ENCODE measurements around the gene NBEAL1.
"Not testable (repeated sequence)": the region's sequence is repeated elsewhere in the genome, so short reads cannot be mapped to it uniquely, and the experiment has no call there.

NBEAL1 gene

DNA sequence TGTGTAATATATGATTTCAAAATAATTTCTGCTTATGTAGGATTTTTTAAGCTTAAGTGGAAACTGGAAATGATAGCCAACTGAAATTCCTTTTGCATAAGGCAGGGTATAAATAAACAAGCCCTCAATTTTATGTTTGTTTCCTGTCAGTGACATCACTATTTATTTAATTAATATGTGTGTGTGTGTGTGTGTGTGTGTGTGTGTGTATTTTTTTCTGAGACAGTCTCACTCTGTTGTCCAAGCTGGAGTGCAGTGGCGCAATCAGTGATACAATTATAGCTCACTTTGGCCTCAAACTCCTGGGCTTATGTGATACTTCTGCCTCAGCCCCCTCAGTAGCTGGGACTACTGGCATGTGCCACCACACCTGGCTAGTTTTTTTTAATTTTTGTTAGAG, 194.9 kb downstream of the NBEAL1 start:
- no peak for DNase-seq (ENCODE audit: low read depth in 2 of 2, low spot score in 1 of 2)

DNA sequence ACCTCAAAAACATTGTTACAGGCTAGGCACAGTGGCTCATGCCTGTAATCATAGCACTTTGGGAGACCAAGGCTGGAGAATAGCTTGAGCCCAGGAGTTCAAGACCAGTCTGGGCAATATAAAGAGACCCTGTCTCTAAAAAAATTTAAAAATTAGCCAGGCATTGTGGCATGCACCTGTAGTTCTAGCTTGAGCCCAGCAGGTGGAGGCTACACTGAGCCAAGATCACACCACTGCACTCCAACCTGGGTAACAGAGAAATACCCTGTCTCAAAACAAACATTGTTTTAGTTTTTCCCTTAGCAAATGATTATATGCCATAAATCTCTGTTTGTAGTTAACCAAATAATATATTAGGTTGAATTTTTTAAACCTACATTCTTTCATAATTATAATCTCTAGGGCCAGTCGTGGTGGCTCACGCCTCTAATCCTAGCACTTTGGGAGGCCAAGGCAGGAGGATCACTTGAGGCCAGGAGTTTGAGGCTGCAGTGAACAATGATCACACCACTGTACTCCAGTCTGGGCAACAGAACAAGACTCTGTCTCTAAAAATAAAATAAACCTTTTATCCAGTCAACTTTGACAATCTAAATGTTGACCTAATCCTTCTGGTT, 210.9 kb downstream of the NBEAL1 start:
- no peak for DNase-seq (ENCODE audit: low read depth in 2 of 2, low spot score in 1 of 2)

DNA sequence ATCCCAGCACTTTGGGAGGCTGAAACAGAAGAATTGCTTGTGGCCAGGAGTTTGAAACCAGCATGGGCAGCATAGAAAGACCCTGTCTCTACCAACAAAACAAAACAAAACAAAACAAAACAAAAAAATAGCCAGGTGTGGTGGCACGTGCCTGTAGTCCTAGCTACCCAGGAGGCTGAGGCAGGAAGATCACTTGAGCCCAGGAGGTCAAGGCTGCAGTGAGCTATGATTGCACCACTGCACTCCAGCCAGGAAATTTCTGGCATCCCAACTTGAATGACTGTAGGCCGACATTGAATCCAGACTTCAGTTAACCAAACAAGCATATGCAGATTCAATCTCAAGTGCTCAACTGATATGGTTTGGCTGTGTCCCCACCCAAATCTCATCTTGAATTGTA, 215.0 kb downstream of the NBEAL1 start:
- not testable (repeated sequence) for DNase-seq (ENCODE audit: low read depth in 2 of 2, low spot score in 1 of 2)

DNA sequence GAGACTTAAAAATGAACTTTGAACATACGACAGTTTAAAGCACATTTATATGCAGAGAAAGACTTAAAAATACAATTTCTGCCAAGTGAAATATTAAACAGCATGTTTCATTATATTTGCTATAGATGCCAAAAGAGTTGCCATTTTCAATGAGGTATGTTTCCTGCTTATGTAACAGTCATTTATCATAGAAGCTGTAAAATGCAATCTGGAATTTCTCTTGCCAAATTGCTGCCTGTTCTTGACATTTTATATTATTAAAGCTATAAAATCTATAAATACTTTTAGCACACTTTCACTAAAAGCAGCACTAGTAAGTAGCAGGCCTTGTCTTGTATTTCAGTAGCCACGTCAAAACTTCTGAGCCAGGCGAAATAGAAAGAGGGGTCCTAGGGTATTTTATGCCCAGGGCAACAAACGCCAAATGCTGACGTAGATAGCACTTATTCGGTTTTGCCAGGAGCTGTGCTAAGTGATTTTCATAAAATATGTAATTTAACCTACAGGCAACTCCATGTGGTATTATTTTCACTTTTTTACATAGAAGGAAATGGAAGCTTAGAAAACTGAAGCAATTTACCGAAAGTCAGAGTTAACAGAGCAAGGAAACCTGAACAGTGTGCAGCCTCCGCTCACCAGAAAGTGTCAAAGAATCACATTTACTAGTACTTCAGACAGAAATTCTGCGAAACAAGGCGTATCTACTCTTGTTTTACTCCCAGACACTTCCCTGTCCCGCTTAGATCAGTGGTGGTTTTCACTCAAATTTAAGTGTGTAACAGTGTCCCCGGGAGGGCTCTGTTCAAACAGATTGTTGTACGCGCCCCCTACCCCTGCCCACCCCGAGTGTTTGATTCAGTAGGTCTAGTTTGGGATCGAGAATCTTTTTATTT, 222.9 kb downstream of the NBEAL1 start:
- DNase-seq (ENCODE audit: low read depth in 2 of 2, low spot score in 1 of 2): no peak

DNA sequence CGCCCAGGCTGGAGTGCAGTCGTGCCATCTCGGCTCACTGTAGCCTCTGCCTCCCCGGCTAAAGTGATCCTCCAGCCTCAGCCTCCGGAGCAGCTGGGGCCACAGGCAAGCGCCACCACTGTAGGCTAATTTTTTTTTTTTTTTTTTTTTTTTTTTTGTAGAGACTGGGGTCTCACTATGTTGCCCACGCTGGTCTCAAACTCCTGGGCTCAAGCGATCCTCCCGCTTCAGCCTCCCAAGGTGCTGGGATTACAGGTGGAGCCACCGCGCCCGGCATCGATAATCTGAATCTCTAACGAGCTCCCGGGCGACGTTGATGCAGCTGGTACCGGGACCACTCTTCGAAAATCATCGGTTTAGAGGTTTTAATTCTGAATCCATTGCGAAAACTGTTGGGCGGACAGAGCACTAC, 223.6 kb downstream of the NBEAL1 start:
- DNase-seq (ENCODE audit: low read depth in 2 of 2, low spot score in 1 of 2): no peak

DNA sequence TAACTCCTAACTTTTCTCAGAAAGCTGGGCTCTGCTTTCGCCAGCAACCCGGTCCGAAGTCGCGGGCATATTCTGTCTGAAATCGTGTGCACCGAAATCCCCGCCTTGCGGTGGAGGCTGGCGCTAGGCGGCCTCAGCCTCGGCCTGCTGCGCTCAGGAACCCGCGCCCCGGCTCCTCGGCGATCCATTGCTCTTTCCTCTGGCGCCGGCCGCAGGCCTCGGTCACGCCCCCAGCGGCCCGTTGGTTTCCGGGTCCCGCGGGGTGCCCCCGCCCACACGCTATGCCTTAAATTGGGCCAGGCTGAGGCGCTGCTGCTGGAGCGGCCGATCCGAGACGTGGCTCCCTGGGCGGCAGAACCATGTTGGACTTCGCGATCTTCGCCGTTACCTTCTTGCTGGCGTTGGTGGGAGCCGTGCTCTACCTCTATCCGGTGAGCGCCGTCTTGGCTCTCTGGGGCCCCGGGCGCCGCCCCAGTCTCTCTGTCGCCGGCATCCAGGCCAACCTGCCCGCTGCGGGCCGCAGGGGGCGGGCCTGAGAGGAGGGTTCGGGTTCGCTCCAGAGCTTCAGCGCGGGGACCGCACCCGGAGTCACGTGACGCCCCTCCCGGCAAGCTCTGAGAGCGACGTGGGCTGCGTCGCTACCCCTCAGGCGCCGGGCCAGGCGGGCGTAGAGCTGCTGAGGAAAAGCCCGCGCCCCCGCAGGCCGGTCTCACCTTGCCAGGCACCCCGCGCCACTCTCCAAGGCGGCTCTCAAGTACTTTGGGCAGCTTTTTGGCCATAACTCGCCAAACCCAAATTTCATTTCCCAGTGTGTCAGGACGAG, 224.2 kb downstream of the NBEAL1 start, which contains the start of gene CYP20A1:
TSS of gene CYP20A1 (plus strand) at position 315 of the 823 bp plus-strand sequence. CDS start at position 360, 45 bp downstream.
- DNase-seq (ENCODE audit: low read depth in 2 of 2, low spot score in 1 of 2): peak; percentile 83 to 94

DNA sequence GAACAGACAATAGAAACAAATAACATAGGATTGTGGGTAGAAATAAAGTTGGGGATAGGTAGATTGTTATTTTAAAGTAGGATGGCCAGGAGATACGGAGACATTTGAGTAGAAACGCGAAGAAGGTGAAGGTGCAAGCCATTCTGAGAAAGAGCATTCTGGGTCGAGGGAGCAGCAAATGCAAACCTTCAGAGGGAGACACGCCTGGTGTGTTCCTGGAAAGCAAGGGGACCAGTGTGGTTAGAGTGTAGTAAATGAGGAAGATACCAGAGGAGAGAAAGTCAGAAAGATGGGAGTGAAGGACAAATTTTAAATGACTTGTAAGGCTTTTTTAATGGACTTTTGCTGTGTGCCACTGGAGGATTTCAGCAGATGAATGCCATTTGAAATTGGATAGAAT, 225.8 kb downstream of the NBEAL1 start:
- DNase-seq (ENCODE audit: low read depth in 2 of 2, low spot score in 1 of 2): no peak

DNA sequence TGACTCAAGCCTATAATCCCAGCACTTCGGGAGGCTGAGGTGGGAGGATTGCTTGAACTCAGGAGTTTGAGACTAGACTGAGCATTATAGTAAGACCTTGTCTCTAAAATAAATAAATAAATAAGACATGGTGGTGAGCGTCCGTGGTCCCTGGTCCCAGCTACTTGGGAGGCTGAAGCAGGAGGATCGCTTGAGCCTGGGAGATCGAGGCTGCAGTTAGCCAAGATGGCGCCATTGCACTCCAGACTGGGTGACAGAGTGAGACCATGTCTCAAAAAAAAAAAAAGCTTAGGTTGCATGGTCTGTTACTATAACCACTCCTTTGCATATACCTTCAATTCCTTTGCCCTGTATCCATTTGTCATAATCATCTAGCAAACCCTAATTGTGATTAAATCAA, 227.8 kb downstream of the NBEAL1 start:
- no peak for DNase-seq (ENCODE audit: low read depth in 2 of 2, low spot score in 1 of 2)

DNA sequence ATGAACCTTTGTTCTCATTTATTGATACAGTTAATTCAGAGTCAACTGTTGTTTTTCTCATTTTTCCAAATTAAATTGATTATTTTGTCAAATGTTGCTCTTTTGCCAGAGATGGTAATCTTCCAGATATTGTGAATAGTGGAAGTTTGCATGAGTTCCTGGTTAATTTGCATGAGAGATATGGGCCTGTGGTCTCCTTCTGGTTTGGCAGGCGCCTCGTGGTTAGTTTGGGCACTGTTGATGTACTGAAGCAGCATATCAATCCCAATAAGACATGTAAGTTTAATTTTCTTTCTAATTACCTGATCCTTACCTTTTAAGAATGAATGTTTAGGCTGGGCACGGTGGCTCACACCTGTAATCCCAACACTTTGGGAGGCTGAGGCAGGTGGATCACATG, 232.0 kb downstream of the NBEAL1 start:
- DNase-seq (ENCODE audit: low read depth in 2 of 2, low spot score in 1 of 2): no peak

DNA sequence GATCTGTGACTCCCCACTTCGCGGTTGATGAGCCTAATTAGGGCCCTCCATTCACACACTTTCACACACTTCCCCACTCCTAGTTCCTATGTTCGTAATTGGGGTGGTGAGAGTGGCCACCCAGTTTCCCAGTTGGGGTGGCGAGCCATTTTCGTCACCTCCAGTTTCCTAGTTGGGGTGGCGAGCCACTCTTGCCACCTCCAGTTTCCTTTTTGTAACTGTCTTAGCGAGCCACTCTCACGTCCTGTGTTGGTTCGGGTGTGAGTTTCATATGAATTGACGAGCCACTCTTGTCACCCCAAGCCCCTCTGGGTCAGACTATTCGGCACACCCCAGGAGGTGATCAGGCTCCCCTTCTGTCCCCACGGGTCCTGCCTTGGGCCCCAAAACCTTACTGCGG, 238.1 kb downstream of the NBEAL1 start:
- DNase-seq (ENCODE audit: low read depth in 2 of 2, low spot score in 1 of 2): no peak

DNA sequence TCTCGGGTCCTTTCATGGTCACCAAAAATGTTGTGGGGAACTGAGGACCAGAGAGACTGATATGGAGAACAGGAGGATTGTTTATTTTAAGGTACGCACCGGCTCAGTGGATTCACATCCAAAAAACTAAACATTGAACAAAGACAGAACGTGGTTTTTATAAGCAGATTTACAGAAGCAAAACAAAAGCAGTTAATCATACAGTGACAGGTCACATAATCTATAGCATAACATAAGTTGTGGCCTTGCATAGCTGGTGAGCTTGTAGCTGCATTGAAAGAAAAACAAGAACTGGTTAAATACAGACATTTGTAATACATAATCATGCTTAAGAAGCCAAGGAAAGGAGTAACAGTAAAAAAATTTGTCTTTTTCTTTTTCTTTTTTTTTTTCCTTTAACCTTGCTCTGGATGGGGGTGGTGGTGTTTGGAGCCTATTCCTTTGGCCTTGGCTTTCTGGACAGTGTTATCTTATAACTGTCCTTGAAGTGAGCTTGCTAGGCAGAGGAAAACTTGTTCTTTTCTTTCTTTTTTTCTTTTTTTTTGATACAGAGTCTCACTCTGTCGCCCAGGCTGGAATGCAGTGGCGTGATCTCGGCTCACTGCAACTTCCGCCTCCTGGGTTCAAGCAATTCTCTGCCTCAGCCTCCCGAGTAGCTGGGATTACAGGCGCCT, 238.9 kb downstream of the NBEAL1 start:
- DNase-seq (ENCODE audit: low read depth in 2 of 2, low spot score in 1 of 2): not testable (repeated sequence)

DNA sequence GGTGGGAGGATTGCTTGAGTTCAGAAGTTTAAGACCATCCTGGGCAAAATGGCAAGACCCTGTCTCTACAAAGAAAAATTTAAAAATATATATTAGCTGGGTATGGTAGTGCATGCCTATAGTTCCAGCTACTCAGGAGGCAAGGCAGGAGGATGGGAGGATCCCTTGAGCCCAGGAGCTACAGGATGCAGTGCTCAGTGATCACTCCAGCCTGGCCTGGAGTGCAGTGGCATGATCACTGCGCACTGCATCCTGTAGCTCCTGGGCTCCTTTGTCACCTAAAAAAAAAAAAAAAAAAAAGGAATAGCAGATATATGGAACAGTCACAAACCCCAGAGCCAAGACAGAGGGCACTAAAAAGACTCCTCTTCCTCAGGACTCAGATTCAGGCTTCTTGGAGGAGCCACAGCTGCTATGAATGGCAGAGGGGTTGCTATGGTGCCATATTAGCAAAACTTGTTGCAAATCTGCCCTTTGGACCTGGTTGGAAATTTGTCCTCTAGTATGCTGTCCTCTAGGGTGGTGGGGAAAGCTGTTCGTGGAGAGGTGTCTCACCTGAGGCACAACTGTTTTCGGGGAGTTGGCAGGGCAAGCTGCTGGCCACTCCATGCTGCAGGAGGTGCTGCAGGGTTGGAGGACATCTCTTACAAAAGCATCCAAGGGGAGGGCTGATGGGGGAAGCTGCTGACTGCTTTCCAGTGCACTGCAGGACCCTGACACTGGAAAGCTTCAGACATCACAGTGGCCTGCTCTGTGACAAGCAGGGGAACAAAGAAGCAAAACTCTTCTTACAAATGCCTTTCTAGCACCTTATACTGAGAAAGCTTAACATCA, 246.9 kb downstream of the NBEAL1 start:
- no peak for DNase-seq (ENCODE audit: low read depth in 2 of 2, low spot score in 1 of 2)
